HTERT RPE-1 (cell line): ENCODE measurements around the gene TDRD6.
"Not testable (repeated sequence)": the region's sequence is repeated elsewhere in the genome, so short reads cannot be mapped to it uniquely, and the experiment has no call there.

ENCODE experiments used
- in situ Hi-C: fragments of 300-500 bp; cut with MboI; formaldehyde crosslinking; loops from 4 replicates; pipeline ENCODE4 v1.14.3; 2020; ENCODE audit warnings: low sequenced_read_pairs

The TDRD6 gene

GRCh38 chr6:46736906-46737305 lies 49.2 kb downstream of the TDRD6 start:
- in situ Hi-C loops, result no loop called here

GRCh38 chr6:46741482-46741881 lies 53.8 kb downstream of the TDRD6 start:
- in situ Hi-C loops, result no loop called here

GRCh38 chr6:46741910-46742309 lies 54.2 kb downstream of the TDRD6 start:
- in situ Hi-C loops, result no loop called here

GRCh38 chr6:46743425-46744158 lies 55.9 kb downstream of the TDRD6 start:
- in situ Hi-C loops, result no loop called here

- in situ Hi-C loops, result not testable (repeated sequence)
These were observed 56.6 kb downstream of the TDRD6 start for GRCh38 chr6:46744159-46744725.

GRCh38 chr6:46745973-46746372 lies 58.3 kb downstream of the TDRD6 start:
- in situ Hi-C loops, result no loop called here

- in situ Hi-C loops, result no loop called here
These were observed 59.0 kb downstream of the TDRD6 start, which contains the start of gene ANKRD66 for GRCh38 chr6:46746696-46747095. TSS of gene ANKRD66 (plus strand) at chr6:46746933. CDS start at chr6:46751949, 5,016 bp downstream.

- in situ Hi-C loops, result no loop called here
These were observed 61.3 kb downstream of the TDRD6 start for GRCh38 chr6:46748940-46749503.

- in situ Hi-C loops, result no loop called here
These were observed 62.0 kb downstream of the TDRD6 start for GRCh38 chr6:46749731-46750130.

GRCh38 chr6:46751658-46752057 lies 64.0 kb downstream of the TDRD6 start:
- in situ Hi-C loops, result no loop called here
